CD14-positive monocyte (primary cell): Measurements from ENCODE around the gene DRC7. TPM values are rescaled to one million over a fixed set of nuclear protein-coding genes. Genes with fewer than 3 reads are reported as not detected.

Experiments used
- DNase-seq, 3 donors: peaks; one replicate each; pipeline ENCODE4 v3.0.0-alpha.2; 2011 to 2022
- H2AFZ ChIP-seq: 2 replicates; pipeline ENCODE4 v1.6.0; 2012; ENCODE audit warnings: mild to moderate bottlenecking, low read depth, low read length, inconsistent platforms; ENCODE audit not compliant: insufficient read depth, poor library complexity, severe bottlenecking
- H3K27ac ChIP-seq, 2 donors: 1 replicate in 1 of 2; 2 replicates in 1 of 2; pipeline ENCODE4 v1.5.1; 2012 to 2013; ENCODE audit warnings: low read length in 2 of 2, control low read depth in 1 of 2, inconsistent platforms in 1 of 2, low read depth in 1 of 2, mild to moderate bottlenecking in 1 of 2
- H3K27me3 ChIP-seq, 2 donors: one replicate each; pipeline versions ENCODE4 v1.6.0 to v1.6.1; 2011 to 2013; ENCODE audit warnings: low read length in 2 of 2; ENCODE audit not compliant: control insufficient read depth in 2 of 2, insufficient read depth in 2 of 2
- H3K36me3 ChIP-seq, 2 donors: replicated peaks in 1 of 2; 1 replicate in 1 of 2; 2 replicates in 1 of 2; pipeline versions ENCODE4 v1.5.1 to v1.6.1; 2012 to 2013; ENCODE audit warnings: low read length in 2 of 2, control low read depth in 1 of 2, inconsistent platforms in 1 of 2, mild to moderate bottlenecking in 1 of 2; ENCODE audit not compliant: insufficient read depth in 2 of 2, control insufficient read depth in 1 of 2
- H3K4me1 ChIP-seq, 2 donors: 1 replicate in 1 of 2; 2 replicates in 1 of 2; pipeline versions ENCODE4 v1.5.1 to v1.6.1; 2012 to 2013; ENCODE audit warnings: low read length in 2 of 2, control low read depth in 1 of 2, inconsistent platforms in 1 of 2, mild to moderate bottlenecking in 1 of 2, moderate library complexity in 1 of 2; ENCODE audit not compliant: insufficient read depth in 2 of 2, control insufficient read depth in 1 of 2
- H3K4me2 ChIP-seq: replicated peaks from 2 replicates; pipeline ENCODE3; 2012; ENCODE audit warnings: low read length, moderate library complexity, mild to moderate bottlenecking; ENCODE audit not compliant: poor library complexity, severe bottlenecking; ENCODE audit errors: extremely low read depth
- H3K4me3 ChIP-seq, 3 experiments: fragments of 200-600 bp in 1 of 3; sonication (generic) in 1 of 3; replicated peaks in 1 of 3; 1 replicate in 2 of 3; 2 replicates in 1 of 3; pipeline ENCODE4 v1.5.1; 2011 to 2013; ENCODE audit warnings: low read length in 3 of 3, mild to moderate bottlenecking in 3 of 3, control low read depth in 2 of 3, low read depth in 2 of 3, inconsistent platforms in 1 of 3, moderate library complexity in 1 of 3
- H3K79me2 ChIP-seq: 2 replicates; pipeline ENCODE4 v1.6.0; 2012; ENCODE audit warnings: mild to moderate bottlenecking, control low read depth, inconsistent platforms, low read length, moderate library complexity; ENCODE audit not compliant: insufficient read depth
- H3K9ac ChIP-seq: 2 replicates; pipeline ENCODE4 v1.6.0; 2017; ENCODE audit warnings: low read length, mild to moderate bottlenecking; ENCODE audit not compliant: insufficient read depth, poor library complexity, severe bottlenecking
- H3K9me3 ChIP-seq, 2 donors: replicated peaks in 1 of 2; 1 replicate in 1 of 2; 2 replicates in 1 of 2; pipeline versions ENCODE4 v1.5.1 to v1.6.1; 2012 to 2013; ENCODE audit warnings: low read length in 2 of 2, control low read depth in 1 of 2; ENCODE audit not compliant: control insufficient read depth in 1 of 2, insufficient read depth in 1 of 2
- H4K20me1 ChIP-seq: 2 replicates; pipeline ENCODE4 v1.6.0; 2012; ENCODE audit warnings: mild to moderate bottlenecking, low read length, control low read depth, moderate library complexity; ENCODE audit not compliant: insufficient read depth
- H3K27ac Mint-ChIP-seq, 7 donors: one replicate each; pipeline ENCODE4 v1.8.0; 2020; ENCODE audit warnings: mild to moderate bottlenecking in 7 of 7, mixed read lengths in 7 of 7, moderate library complexity in 6 of 7, inconsistent platforms in 2 of 7
- H3K27me3 Mint-ChIP-seq, 3 donors: one replicate each; pipeline ENCODE4 v1.8.0; 2021 to 2022; ENCODE audit warnings: low read depth in 3 of 3, mild to moderate bottlenecking in 3 of 3, mixed read lengths in 3 of 3, moderate library complexity in 3 of 3, inconsistent platforms in 1 of 3
- H3K36me3 Mint-ChIP-seq, 2 donors: one replicate each; pipeline ENCODE4 v1.8.0; 2020; ENCODE audit warnings: mixed read lengths in 2 of 2, inconsistent platforms in 1 of 2, mild to moderate bottlenecking in 1 of 2
- H3K4me1 Mint-ChIP-seq: one replicate; pipeline ENCODE4 v1.8.0; 2020; ENCODE audit warnings: mild to moderate bottlenecking, mixed read lengths
- H3K4me3 Mint-ChIP-seq, 2 donors: one replicate each; pipeline ENCODE4 v1.8.0; 2020; ENCODE audit warnings: mild to moderate bottlenecking in 2 of 2, mixed read lengths in 2 of 2, moderate library complexity in 1 of 2
- H3K9me3 Mint-ChIP-seq, 7 donors: one replicate each; pipeline ENCODE4 v1.8.0; 2020 to 2022; ENCODE audit warnings: mixed read lengths in 7 of 7, mild to moderate bottlenecking in 6 of 7, moderate library complexity in 6 of 7, inconsistent platforms in 2 of 7
- WGBS: methylation state at CpG from one replicate; pipeline ENCODE4 v1.1.5; 2013; ENCODE audit warnings: missing lambda C conversion rate; ENCODE audit not compliant: insufficient coverage; 5-methylcytosine and 5-hydroxymethylcytosine counted together
- intact Hi-C, 2 donors: fragments of 100-400 bp; cut with micrococcal nuclease; formaldehyde crosslinking; loops; one replicate each; pipeline versions ENCODE4 v1.15.0 to v1.15.1; 2023
- polyA plus RNA-seq, 3 donors: library from polyadenylated mRNA; depleted of rRNA in 1 of 3; unstranded in 2 of 3; stranded (reverse) in 1 of 3; fragments of 300-500 nt in 2 of 3; fragments of >200 nt in 1 of 3; fragmentation: Illumina TruSeq in 2 of 3; gene quantifications; 1 replicate in 2 of 3; 2 replicates in 1 of 3; pipeline ENCODE4 v1.2.3, GENCODE V29; 2012 to 2021
- TF ChIP-seq, protein P1 (sequence below): fragments of 200-600 bp; IDR thresholded peaks from one replicate; pipeline ENCODE4 v1.8.0; 2022; ENCODE audit warnings: antibody characterized with exemption, mild to moderate bottlenecking

The DRC7 gene
- polyA plus RNA-seq, 3 donors: 0.11 to 0.41 TPM; not detected in 1

- Histone ChIP-seq H3K9ac (no peak overlapping the region), H3K4me1 (peaks cover 45 to 57% of the 10 kb centered on the region in 2 donors), H3K4me2 (no peak overlapping the region), H3K9me3 (no peaks in the 10 kb centered on the region), H3K36me3 (no peaks in the 10 kb centered on the region), H3K27ac (no peak overlapping the region), H3K27me3 (no peaks in the 10 kb centered on the region), H2AFZ (no peak overlapping the region), H3K4me3 (no peak overlapping the region), H4K20me1 (no peaks in the 10 kb centered on the region), H3K79me2 (no peaks in the 10 kb centered on the region)
- WGBS: no CpG with 5 or more reads among the region's 3 CpGs
- Mint-ChIP-seq H3K9me3 (no peaks in the 10 kb centered on the region), H3K27ac (no peak overlapping the region), H3K36me3 (peaks cover 6% of the 10 kb centered on the region in 2 donors), H3K27me3 (peaks cover 2 to 4% (median 2%) of the 10 kb centered on the region in 3 donors), H3K4me3 (no peak overlapping the region), H3K4me1 (peaks cover 54% of the 10 kb centered on the region)
- TF ChIP-seq, protein P1, sequence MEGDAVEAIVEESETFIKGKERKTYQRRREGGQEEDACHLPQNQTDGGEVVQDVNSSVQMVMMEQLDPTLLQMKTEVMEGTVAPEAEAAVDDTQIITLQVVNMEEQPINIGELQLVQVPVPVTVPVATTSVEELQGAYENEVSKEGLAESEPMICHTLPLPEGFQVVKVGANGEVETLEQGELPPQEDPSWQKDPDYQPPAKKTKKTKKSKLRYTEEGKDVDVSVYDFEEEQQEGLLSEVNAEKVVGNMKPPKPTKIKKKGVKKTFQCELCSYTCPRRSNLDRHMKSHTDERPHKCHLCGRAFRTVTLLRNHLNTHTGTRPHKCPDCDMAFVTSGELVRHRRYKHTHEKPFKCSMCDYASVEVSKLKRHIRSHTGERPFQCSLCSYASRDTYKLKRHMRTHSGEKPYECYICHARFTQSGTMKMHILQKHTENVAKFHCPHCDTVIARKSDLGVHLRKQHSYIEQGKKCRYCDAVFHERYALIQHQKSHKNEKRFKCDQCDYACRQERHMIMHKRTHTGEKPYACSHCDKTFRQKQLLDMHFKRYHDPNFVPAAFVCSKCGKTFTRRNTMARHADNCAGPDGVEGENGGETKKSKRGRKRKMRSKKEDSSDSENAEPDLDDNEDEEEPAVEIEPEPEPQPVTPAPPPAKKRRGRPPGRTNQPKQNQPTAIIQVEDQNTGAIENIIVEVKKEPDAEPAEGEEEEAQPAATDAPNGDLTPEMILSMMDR: no peak
- DNase-seq: no peak
- intact Hi-C loops: no loop called here
These were observed 22.2 kb upstream of the DRC7 start for GRCh38 chr16:57672416-57672815.

DNA sequence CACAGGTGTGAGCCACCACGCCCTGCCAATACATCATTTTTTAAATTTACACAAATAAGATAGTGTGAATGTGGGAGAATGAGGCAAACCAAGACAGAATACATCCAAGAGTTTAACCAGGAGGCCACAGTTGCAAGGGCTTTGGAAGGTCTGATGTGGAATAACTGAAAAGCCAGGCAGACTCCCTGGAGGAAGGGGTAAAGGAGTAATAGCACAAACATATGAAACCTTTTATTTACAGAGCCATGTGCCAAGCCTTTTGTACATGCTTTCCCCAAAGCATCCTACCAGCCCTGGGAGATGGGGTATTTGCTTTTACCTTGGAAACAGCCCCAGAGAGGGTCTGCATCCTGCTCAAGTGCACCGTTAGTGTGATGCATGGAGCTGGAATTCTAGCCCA, 21.8 kb upstream of the DRC7 start:
- WGBS: 100% methylated on average over 1 of the region's 2 CpGs
- Histone ChIP-seq H2AFZ (no peak overlapping the region), H3K9me3 (no peaks in the 10 kb centered on the region), H3K4me2 (no peak overlapping the region), H3K27ac (no peak overlapping the region), H3K4me3 (no peak overlapping the region), H4K20me1 (no peaks in the 10 kb centered on the region), H3K27me3 (no peaks in the 10 kb centered on the region), H3K79me2 (no peaks in the 10 kb centered on the region), H3K36me3 (no peaks in the 10 kb centered on the region), H3K4me1 (peaks cover 43 to 57% of the 10 kb centered on the region in 2 donors), H3K9ac (no peak overlapping the region)
- intact Hi-C loops: no loop called here
- H3K36me3 Mint-ChIP-seq: peaks cover 6% of the 10 kb centered on the region in 2 donors
- no peak overlapping the region for H3K4me3 Mint-ChIP-seq
- peaks cover 2 to 4% (median 2%) of the 10 kb centered on the region in 3 donors for H3K27me3 Mint-ChIP-seq
- H3K9me3 Mint-ChIP-seq: no peaks in the 10 kb centered on the region
- no peak for DNase-seq
- TF ChIP-seq, protein P1: no peak
- H3K27ac Mint-ChIP-seq: no peak overlapping the region
- H3K4me1 Mint-ChIP-seq: peaks cover 54% of the 10 kb centered on the region
